ENCODE measurements around the gene KCTD8. TPM values are rescaled to one million over a fixed set of nuclear protein-coding genes. Genes with fewer than 3 reads are reported as not detected.

Gene KCTD8
- total RNA-seq, 1 experiment from 2014 or later, result not detected

DNA sequence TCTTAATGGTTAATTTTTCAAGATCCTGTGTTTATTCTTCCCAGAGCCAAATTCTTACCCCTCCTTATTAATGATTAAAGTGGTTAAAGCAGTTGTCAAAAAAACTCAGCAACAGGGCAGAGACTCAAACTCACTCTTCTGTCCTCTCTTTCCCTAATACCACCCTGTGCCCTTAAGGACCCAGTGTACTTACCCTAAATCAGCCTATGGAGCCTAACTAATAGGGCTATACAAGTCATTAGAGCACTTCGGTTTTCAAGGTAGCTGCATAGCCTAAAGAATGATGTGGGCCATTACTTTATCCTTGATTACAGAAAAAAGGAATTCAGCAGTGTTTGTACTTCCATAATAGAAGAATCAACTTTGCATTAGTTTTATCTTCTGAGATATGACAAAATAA, 216.3 kb downstream of the KCTD8 start:
- no peak overlapping the region for H3K4me2 ChIP-seq (ENCODE audit: low read length)
- H3K4me3 ChIP-seq (replicated peaks in 1 of 2; ENCODE audit: low read depth in 1 of 2, low read length in 2 of 2), result no peak overlapping the region
- intact Hi-C loops (cut with micrococcal nuclease), result no loop called here
- no peak overlapping the region for H3K27ac ChIP-seq (ENCODE audit: low read depth, low read length)
- H3K9me2 ChIP-seq (ENCODE audit: insufficient read depth), result no peaks in the 10 kb centered on the region
- no peaks in the 10 kb centered on the region for H3K4me1 ChIP-seq (ENCODE audit: control insufficient read depth in 1 of 2, insufficient read depth in 2 of 2, low read length in 2 of 2)
- RAD21 ChIA-PET (ENCODE audit: low non-redundant PET in 1 of 2, low total read pairs in 2 of 2, uncharacterized antibody in 2 of 2, unreplicated experiment in 2 of 2), result no interaction called here
- H3K9me3 ChIP-seq (ENCODE audit: control insufficient read depth in 1 of 2, insufficient read depth in 1 of 2, low read depth in 1 of 2, low read length in 2 of 2), result peaks cover 24 to 25% of the 10 kb centered on the region in 2 experiments; a peak in 3 of 4 replicates
- H2AFZ ChIP-seq (ENCODE audit: low read depth, low read length, poor library complexity, severe bottlenecking), result no peak overlapping the region
- BruUV-seq (replicated peaks), result no TSS peak
- H3K27me3 ChIP-seq (ENCODE audit: insufficient read depth, low read length), result no peaks in the 10 kb centered on the region
- no peaks in the 10 kb centered on the region for H4K20me1 ChIP-seq (ENCODE audit: insufficient read depth)
- no peaks in the 10 kb centered on the region for H3K36me3 ChIP-seq (ENCODE audit: control insufficient read depth in 1 of 2, insufficient read depth in 2 of 2, low read length in 2 of 2)
- H3K9ac ChIP-seq (ENCODE audit: low read length), result no peak overlapping the region
- DNase-seq (ENCODE audit: low read depth, low spot score) (no peak), ATAC-seq (no peak)
- H3K79me2 ChIP-seq (ENCODE audit: insufficient read depth, low read length), result no peaks in the 10 kb centered on the region
- POLR2A ChIA-PET, result no interaction called here
- CTCF ChIA-PET, result no interaction called here
- TF ChIP-seq FOSL1 (IDR thresholded peaks at IDR 0.05; ENCODE audit: low read depth) (no peak), RAD21 (IDR thresholded peaks at IDR 0.05; ENCODE audit: low read depth) (no peak)

DNA sequence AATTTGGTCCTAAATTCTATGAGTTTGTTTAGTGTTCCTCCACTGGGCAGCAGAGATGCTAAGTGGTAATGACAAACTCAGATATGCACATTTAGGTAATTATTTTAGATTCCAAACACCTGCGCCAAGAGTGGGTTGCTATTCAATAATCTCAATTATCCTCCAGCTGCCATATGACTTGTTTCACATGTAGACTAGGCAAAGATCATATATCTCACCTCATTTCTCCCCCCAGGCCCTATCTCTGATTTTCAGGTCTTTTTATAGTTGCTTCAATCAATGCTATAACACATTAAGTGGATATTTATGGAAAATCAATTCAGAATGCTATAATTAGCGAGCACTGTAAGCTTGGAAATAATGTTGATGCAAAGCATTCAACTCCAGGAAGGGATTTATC, 217.6 kb downstream of the KCTD8 start:
- no peaks in the 10 kb centered on the region for H3K4me1 ChIP-seq (ENCODE audit: control insufficient read depth in 1 of 2, insufficient read depth in 2 of 2, low read length in 2 of 2)
- no peak overlapping the region for H3K9ac ChIP-seq (ENCODE audit: low read length)
- DNase-seq (ENCODE audit: low read depth, low spot score) (no peak), ATAC-seq (no peak)
- H3K9me3 ChIP-seq (ENCODE audit: control insufficient read depth in 1 of 2, insufficient read depth in 1 of 2, low read depth in 1 of 2, low read length in 2 of 2), result peaks cover 24 to 27% of the 10 kb centered on the region in 2 experiments; a peak in 3 of 4 replicates
- no peak for TF ChIP-seq YY1 (IDR thresholded peaks at IDR 0.05; ENCODE audit: extremely low read depth, insufficient replicate concordance, low read depth, low read length)
- TF ChIP-seq, protein P1, sequence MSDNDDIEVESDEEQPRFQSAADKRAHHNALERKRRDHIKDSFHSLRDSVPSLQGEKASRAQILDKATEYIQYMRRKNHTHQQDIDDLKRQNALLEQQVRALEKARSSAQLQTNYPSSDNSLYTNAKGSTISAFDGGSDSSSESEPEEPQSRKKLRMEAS (IDR thresholded peaks at IDR 0.05), result no peak
- no peak for TF ChIP-seq TCF7L2 (IDR thresholded peaks at IDR 0.05; ENCODE audit: borderline replicate concordance, extremely low read depth, insufficient read depth, insufficient read length)
- no peak for TF ChIP-seq CEBPB (IDR thresholded peaks at IDR 0.05; ENCODE audit: low read depth)
- TF ChIP-seq, protein P2, sequence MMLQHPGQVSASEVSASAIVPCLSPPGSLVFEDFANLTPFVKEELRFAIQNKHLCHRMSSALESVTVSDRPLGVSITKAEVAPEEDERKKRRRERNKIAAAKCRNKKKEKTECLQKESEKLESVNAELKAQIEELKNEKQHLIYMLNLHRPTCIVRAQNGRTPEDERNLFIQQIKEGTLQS (IDR thresholded peaks at IDR 0.05), result no peak
- TF ChIP-seq CBX3 (IDR thresholded peaks at IDR 0.05; ENCODE audit: low read depth), result no peak
- no peak for TF ChIP-seq JUND (IDR thresholded peaks at IDR 0.05)
- no peak for TF ChIP-seq SP1 (IDR thresholded peaks at IDR 0.05; ENCODE audit: low read depth)
- TF ChIP-seq, protein P3, sequence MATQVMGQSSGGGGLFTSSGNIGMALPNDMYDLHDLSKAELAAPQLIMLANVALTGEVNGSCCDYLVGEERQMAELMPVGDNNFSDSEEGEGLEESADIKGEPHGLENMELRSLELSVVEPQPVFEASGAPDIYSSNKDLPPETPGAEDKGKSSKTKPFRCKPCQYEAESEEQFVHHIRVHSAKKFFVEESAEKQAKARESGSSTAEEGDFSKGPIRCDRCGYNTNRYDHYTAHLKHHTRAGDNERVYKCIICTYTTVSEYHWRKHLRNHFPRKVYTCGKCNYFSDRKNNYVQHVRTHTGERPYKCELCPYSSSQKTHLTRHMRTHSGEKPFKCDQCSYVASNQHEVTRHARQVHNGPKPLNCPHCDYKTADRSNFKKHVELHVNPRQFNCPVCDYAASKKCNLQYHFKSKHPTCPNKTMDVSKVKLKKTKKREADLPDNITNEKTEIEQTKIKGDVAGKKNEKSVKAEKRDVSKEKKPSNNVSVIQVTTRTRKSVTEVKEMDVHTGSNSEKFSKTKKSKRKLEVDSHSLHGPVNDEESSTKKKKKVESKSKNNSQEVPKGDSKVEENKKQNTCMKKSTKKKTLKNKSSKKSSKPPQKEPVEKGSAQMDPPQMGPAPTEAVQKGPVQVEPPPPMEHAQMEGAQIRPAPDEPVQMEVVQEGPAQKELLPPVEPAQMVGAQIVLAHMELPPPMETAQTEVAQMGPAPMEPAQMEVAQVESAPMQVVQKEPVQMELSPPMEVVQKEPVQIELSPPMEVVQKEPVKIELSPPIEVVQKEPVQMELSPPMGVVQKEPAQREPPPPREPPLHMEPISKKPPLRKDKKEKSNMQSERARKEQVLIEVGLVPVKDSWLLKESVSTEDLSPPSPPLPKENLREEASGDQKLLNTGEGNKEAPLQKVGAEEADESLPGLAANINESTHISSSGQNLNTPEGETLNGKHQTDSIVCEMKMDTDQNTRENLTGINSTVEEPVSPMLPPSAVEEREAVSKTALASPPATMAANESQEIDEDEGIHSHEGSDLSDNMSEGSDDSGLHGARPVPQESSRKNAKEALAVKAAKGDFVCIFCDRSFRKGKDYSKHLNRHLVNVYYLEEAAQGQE (IDR thresholded peaks at IDR 0.05; ENCODE audit: low read depth), result no peak
- TF ChIP-seq POLR2AphosphoS5 (IDR thresholded peaks at IDR 0.05; ENCODE audit: low read depth, low read length), result no peak
- H3K9me2 ChIP-seq (ENCODE audit: insufficient read depth), result no peaks in the 10 kb centered on the region
- ChIA-PET RAD21 (ENCODE audit: low non-redundant PET in 1 of 2, low total read pairs in 2 of 2, uncharacterized antibody in 2 of 2, unreplicated experiment in 2 of 2) (no interaction called here), CTCF (no interaction called here), POLR2A (no interaction called here)
- BruUV-seq (replicated peaks), result no TSS peak
- H4K20me1 ChIP-seq (ENCODE audit: insufficient read depth), result no peaks in the 10 kb centered on the region
- H3K4me2 ChIP-seq (ENCODE audit: low read length), result no peak overlapping the region
- no peak overlapping the region for H3K4me3 ChIP-seq (replicated peaks in 1 of 2; ENCODE audit: low read depth in 1 of 2, low read length in 2 of 2)
- H2AFZ ChIP-seq (ENCODE audit: low read depth, low read length, poor library complexity, severe bottlenecking), result no peak overlapping the region
- no peaks in the 10 kb centered on the region for H3K27me3 ChIP-seq (ENCODE audit: insufficient read depth, low read length)
- no peaks in the 10 kb centered on the region for H3K36me3 ChIP-seq (ENCODE audit: control insufficient read depth in 1 of 2, insufficient read depth in 2 of 2, low read length in 2 of 2)
- no peak overlapping the region for H3K27ac ChIP-seq (ENCODE audit: low read depth, low read length)
- intact Hi-C loops (cut with micrococcal nuclease), result no loop called here
- H3K79me2 ChIP-seq (ENCODE audit: insufficient read depth, low read length), result no peaks in the 10 kb centered on the region

All from HCT116 (cell line).